Measurements from ENCODE around the gene CDY2A.
"Not testable (repeated sequence)": the region's sequence is repeated elsewhere in the genome, so short reads cannot be mapped to it uniquely, and the experiment has no call there.

CDY2A gene, protein sequence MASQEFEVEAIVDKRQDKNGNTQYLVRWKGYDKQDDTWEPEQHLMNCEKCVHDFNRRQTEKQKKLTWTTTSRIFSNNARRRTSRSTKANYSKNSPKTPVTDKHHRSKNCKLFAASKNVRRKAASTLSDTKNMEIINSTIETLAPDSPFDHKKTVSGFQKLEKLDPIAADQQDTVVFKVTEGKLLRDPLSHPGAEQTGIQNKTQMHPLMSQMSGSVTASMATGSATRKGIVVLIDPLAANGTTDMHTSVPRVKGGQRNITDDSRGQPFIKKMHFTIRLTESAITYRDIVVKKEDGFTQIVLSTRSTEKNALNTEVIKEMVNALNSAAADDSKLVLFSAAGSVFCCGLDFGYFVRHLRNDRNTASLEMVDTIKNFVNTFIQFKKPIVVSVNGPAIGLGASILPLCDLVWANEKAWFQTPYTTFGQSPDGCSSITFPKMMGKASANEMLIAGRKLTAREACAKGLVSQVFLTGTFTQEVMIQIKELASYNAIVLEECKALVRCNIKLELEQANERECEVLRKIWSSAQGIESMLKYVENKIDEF
- 0 reads per million in 4 experiments for total RNA-seq

DNA sequence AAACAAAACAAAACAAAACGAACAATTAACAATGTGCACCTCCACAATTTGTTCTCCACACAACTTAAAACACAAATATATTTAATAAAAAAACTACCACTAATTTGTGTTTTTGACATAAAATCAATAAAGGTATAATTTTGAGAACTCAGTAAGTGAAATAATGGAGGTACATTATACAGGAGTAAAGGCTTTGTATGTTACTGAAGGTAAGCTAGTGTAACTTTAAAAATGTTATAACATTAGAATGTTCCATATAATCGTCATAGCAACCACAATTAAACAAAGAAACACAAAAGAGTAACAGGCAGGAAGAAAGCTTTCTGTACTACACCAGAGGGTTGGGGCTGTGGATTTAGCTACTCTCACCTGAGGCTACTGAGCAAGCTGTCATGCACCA, at the start of gene CDY2A:
CDY2A (plus strand) TSS at position 301 of the 400 bp plus-strand sequence. CDS start 328 bp downstream, outside the sequence.
- DNase-seq: not testable (repeated sequence)

DNA sequence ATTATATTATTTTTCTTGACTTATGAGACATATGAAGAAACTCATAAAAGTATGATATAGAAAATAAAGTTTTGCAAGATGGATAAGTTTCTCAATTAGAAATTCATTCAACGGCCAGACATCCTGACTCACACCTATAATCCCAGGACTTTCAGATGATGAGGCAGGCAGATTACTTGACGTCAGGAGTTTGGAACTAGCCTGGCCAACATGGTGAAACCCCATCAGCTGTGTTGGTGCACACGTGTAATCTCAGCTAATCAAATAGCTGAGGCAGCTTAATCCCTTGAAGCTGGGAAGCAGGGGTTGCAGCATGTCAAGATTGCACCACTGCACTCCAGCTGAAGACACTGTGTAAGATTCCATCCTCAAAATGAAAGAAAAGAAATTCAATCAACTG, 28.0 kb upstream of the CDY2A start:
- not testable (repeated sequence) for DNase-seq

DNA sequence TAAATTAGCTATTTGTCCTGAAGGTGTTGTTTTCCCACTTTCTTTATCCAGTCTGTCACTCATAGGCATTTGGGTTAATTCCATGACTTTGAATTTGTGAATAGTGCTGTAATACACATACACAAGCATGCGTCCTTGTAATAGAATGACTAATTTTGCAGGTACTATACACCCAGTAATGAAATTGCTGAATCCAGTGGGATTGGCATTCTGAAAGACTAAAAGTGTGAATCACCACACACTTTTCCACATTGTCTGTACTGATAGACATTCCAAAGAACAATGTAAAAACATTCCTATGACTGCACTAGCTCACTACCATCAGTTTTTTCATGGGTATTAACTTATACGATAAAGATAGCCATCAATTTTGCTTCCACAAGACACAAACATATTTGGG, 27.3 kb upstream of the CDY2A start:
- not testable (repeated sequence) for DNase-seq

DNA sequence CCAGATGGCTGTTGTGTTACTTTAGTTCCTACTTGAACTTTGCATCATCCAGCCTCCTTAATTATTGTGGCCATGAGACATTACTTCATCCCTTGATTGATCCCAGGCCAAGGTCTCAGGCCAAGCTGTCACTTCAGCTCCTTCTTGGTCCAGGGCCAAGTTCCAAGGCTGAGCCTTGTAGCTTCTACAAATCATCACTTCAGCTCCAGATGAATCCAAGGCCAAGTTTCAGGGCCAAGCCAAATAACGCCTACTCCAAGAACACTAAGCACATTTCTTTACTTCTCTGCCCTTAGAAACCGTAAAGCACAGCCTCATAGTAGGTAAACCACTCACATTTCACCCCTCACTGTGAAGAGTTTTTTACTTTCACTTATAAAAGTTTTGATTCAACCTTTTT, 1.7 kb upstream of the CDY2A start:
- not testable (repeated sequence) for DNase-seq

DNA sequence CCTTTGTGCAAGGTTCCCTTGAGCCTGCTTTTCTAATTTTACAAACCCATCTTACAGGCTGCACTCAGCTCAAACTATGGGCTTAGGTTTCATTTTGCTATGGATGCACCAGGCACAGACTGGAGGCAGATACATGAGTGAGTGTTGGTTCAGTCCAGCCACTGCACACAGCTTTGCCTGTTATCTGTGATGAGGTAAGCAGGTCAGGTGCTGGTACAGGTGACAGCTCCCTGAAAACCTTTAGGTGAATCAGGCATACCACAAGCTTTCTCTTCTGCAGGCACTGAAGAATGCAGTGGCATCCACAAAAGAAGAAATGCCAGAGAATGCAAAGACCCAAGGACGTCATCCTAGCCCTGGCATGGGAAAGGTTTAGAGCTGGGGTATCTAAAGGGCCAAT, 3.3 kb downstream of the CDY2A start:
- not testable (repeated sequence) for DNase-seq

DNA sequence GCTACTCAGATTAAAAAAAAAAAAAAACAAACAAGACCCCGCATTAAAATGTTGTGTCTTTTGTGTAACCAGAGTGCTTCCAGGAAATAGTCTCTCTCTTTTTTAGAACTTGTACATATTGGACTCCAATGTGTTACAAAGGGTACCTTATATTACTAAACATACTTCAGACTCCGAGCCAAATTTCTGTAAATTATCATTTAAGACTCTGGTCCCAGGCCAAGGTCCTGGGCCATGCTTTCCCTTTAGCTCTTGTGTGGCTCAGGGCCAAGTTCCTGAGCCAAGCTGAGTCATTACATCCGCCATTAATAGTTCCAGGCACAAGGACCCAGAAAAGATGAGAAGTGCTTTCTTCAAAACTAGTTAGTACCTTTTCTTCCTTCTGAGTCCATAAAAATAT, 4.6 kb downstream of the CDY2A start:
- DNase-seq: not testable (repeated sequence)

DNA sequence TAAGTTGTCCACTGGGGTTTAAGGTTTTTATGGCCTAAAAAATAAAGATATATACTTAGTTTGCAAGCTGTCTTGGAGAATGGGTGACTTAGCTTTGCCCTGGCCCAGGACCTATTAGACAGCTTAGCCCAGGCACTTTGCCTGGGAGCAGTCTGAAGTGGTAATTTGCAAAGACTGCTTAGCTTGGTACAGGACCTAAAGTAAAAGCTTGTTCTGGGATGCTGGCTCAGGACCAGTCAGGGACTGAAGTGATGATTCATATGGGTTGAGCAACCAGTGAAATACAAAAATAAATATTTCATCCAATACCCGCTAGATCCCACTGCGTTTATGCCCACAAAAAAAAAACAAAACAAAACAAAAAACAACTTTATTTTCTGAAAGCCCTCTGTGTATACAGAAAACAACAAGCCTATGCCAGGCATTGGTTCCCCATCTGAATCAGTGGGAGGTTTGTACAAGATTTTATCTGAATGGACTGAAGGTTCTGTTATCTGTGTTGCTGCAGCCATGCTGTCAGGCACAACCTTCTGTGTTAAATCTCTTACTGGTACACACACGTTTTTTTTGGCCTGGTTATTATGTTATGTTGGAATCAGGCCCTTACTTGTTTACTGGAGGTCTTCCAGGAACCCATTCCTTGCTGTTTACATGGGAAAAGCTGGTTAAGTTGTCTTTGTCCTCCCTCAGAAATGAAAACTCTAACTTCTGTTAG, 8.7 kb downstream of the CDY2A start:
- DNase-seq: not testable (repeated sequence)

DNA sequence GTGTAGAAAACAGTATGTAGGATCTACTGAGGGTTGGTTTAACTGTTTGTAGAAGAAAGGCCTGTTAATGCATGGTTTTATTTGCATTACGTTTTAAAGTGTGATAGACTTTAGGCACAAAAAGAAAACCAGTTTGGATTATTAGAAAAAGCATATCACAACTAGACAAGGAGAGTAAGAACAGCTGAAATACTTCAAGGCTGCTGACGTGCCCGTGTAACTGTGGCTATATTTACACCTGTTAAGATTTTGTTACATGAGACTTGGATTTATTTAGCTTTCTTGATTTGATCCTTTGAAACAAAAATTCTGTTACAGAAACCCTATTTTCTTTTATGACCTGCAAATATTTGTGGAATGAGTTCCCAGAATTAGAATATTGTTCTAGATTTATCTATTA, 9.3 kb downstream of the CDY2A start:
- DNase-seq: not testable (repeated sequence)

DNA sequence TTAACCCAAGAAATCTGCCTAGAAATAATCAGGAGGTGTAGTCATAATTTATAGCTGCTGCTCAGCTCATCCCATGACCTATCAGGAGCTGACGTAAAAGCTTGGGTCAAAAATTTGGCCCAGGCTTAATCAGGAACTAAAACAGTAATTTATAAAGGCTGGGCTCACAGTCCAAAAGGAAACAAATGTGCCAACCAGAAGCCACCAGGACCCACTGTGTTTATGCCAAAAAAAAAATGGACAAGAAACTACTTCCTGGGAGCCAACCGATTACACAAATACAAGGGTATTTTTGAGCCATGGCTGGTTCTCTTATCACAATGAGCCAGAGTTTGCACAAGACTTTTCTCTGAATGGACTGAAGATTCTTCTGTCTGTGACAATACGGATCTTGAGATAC, 19.4 kb downstream of the CDY2A start:
- DNase-seq: not testable (repeated sequence)

DNA sequence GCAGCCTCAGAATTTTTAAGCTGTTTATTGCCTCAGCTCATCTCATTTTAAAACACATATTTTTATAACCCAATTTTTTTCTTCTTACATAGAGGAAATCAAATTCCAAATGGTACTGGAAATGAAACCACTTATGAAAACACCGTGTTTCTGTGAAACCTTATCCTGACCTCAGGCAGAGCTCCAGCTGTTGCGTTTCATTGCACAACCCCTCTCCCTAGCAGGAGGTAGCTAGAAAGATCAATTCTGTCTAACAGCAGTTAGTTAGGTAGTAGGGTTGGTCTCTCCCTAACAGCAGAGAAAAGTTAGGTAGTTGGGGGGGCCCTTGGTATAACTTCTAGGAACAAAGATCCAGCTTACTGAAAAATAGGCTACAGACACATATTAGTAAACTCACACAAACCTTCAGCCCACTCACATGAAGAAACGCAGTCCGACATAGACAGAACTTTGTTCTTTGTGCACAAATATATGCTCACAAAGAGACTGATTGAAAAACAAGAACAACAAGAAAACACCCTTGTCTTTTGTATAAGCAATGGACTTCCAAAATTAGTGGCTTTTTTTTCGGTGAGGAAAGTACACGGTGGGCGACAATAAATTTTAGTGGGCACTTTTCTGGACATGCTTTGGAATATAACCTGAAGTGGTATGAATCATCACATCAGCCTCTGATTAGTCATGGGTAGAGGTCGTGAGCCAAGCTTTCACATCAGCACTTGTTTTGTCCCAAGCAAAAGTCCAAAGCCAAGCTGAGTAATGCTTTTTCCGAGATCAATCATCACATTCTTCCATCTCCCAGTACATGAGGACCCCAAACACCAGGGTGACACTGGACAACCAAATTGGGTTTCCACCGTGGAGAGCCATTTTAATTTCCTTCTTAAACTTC, 22.8 kb downstream of the CDY2A start:
- DNase-seq: not testable (repeated sequence)

DNA sequence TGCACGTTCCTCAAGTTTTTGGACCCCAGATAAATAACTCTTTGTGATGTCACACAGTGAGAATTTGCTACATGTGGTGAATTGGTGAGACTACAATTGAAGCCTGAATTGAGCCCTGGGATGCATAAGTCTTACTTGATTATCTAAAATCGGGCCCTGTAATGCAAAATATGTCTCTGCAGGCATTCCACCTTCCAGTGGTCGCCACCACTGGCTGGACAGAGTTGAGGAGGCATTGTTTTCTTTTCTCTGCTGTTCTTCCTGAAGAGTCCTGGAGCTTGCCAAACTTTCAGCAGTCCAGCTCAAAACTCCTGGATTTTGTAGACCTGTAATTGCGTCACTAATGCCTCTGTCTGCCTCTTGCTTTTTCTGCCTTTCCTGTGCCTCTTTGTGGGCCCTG, 23.5 kb downstream of the CDY2A start:
- DNase-seq: not testable (repeated sequence)

DNA sequence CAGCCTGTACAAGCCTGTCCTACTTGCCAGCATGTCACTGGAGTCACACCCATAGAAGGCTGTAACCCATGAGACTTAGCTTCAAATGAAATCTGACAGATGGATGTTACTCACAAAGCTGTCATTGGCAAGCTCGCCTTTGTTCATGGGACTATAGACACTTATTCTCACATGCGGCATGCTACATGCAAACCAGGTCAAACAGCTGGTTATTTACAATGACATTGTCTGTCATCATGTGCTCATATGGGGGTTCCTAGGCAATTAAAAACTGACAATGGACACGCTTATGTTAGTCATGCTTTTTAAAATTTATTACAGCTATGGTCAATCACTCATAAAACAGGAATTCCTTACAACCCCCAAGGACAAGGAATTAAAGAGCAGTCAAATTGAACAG, 30.9 kb downstream of the CDY2A start:
- DNase-seq: not testable (repeated sequence)

DNA sequence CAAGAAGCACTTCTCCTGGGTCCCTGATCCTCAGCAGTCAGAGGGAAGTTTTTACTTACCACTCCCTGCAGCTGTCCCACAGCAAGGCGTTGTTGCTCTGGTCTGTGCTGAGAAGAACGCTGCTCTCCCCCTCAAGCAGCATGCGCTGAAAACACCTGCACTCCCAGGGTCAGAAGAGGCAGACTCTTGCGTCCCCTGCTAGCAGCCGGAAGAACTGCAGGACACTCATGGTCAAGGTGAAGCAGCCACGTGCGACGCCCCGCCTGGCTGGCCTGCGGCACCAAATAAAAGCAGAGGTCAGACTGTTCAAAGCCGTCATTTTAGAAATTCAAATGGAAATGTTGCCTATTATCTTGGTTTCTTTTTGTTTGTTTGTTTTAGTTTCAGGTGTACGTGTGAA, 47.9 kb downstream of the CDY2A start:
- not testable (repeated sequence) for DNase-seq

Measured in effector CD8-positive, alpha-beta T cell (primary cell).